B cell (primary cell): ENCODE results near the gene DCPS. TPM values are rescaled to one million over a fixed set of nuclear protein-coding genes. Genes with fewer than 3 reads are reported as not detected.
A peak's percentile ranks its signal among the peaks of the same experiment; 100 is the strongest.

Source experiments
- ATAC-seq: fragments of 200-7000 bp; cut with Tn5 transposase; one replicate; pipeline ENCODE4 v1.10.0; 2021; ENCODE audit warnings: low read depth, mild to moderate bottlenecking, moderate number of reproducible peaks, moderate library complexity
- CTCF ChIA-PET: fragments of 350-600 bp; sonication (Branson Sonifier 250); formaldehyde crosslinking; loops from one replicate; lab custom pipeline; 2021; ENCODE audit warnings: antibody characterized with exemption, inconsistent platforms; lab: Charles Lee
- POLR2A ChIA-PET: fragments of 350-600 bp; sonication (Branson Sonifier 250); formaldehyde crosslinking; loops from one replicate; lab custom pipeline; 2021; ENCODE audit warnings: antibody characterized with exemption; lab: Charles Lee
- DNase-seq: peaks from one replicate; pipeline ENCODE4 v3.0.0; 2013
- H2AFZ ChIP-seq: 2 replicates; pipeline ENCODE4 v1.6.1; 2012; ENCODE audit warnings: mild to moderate bottlenecking, low read depth, low read length; ENCODE audit not compliant: insufficient read depth, poor library complexity, severe bottlenecking
- H3K27ac ChIP-seq, 2 donors: 1 replicate in 1 of 2; 2 replicates in 1 of 2; pipeline ENCODE4 v1.5.1; 2012 to 2013; ENCODE audit warnings: low read length in 2 of 2, mild to moderate bottlenecking in 2 of 2, moderate library complexity in 1 of 2
- H3K27me3 ChIP-seq, 4 experiments: fragments of 200-600 bp in 1 of 4; sonication (generic) in 1 of 4; replicated peaks in 1 of 4; 1 replicate in 2 of 4; 2 replicates in 2 of 4; pipeline versions ENCODE4 v1.6.1 to v1.7.0; 2013 to 2016; ENCODE audit warnings: low read length in 3 of 4, mild to moderate bottlenecking in 2 of 4, mixed read lengths in 1 of 4, moderate library complexity in 1 of 4; ENCODE audit not compliant: insufficient read depth in 4 of 4, control insufficient read depth in 3 of 4; ENCODE audit errors: control extremely low read depth in 1 of 4
- H3K36me3 ChIP-seq, 2 experiments: replicated peaks in 1 of 2; 1 replicate in 1 of 2; 2 replicates in 1 of 2; pipeline versions ENCODE4 v1.6.1 to v1.7.1; 2013; ENCODE audit warnings: low read length in 1 of 2; ENCODE audit not compliant: insufficient read depth in 2 of 2, control insufficient read depth in 1 of 2; ENCODE audit errors: control extremely low read depth in 1 of 2, extremely low read depth in 1 of 2
- H3K4me1 ChIP-seq, 2 donors: fragments of 200-600 bp in 1 of 2; sonication (generic) in 1 of 2; 1 replicate in 1 of 2; 2 replicates in 1 of 2; pipeline versions ENCODE4 v1.5.1 to v1.6.1; 2013 to 2017; ENCODE audit warnings: low read length in 2 of 2; ENCODE audit not compliant: control insufficient read depth in 2 of 2, insufficient read depth in 2 of 2
- H3K4me2 ChIP-seq: replicated peaks from 2 replicates; pipeline ENCODE3; 2012; ENCODE audit warnings: mild to moderate bottlenecking, low read depth, low read length; ENCODE audit not compliant: poor library complexity, severe bottlenecking
- H3K4me3 ChIP-seq, 5 experiments: fragments of 200-600 bp in 1 of 5; sonication (generic) in 1 of 5; 1 replicate in 3 of 5; 2 replicates in 2 of 5; pipeline versions ENCODE4 v1.5.1 to v1.7.0; 2011 to 2016; ENCODE audit warnings: low read length in 4 of 5, mild to moderate bottlenecking in 4 of 5, low read depth in 2 of 5, control low read depth in 1 of 5, moderate library complexity in 1 of 5; ENCODE audit not compliant: insufficient read depth in 1 of 5; ENCODE audit errors: control extremely low read depth in 1 of 5, extremely low read depth in 1 of 5
- H3K79me2 ChIP-seq: fragments of 200-600 bp; sonication (generic); one replicate; pipeline ENCODE4 v1.6.0; 2016; ENCODE audit warnings: low read length; ENCODE audit not compliant: control insufficient read depth, insufficient read depth
- H3K9ac ChIP-seq: fragments of 200-600 bp; sonication (generic); 2 replicates; pipeline ENCODE4 v1.6.1; 2017; ENCODE audit warnings: mild to moderate bottlenecking, low read length, moderate library complexity
- H3K9me3 ChIP-seq, 3 donors: one replicate each; pipeline versions ENCODE4 v1.6.1 to v1.7.1; 2013; ENCODE audit warnings: low read length in 2 of 3; ENCODE audit not compliant: control insufficient read depth in 2 of 3, insufficient read depth in 1 of 3; ENCODE audit errors: control extremely low read depth in 1 of 3
- H4K20me1 ChIP-seq: 2 replicates; pipeline ENCODE4 v1.6.0; 2012; ENCODE audit warnings: mild to moderate bottlenecking, low read length; ENCODE audit not compliant: insufficient read depth, control insufficient read depth, poor library complexity, severe bottlenecking
- H3K27ac Mint-ChIP-seq: one replicate; pipeline ENCODE4 v1.8.0; 2021; ENCODE audit warnings: mixed read lengths
- H3K27me3 Mint-ChIP-seq: one replicate; pipeline ENCODE4 v1.8.0; 2021; ENCODE audit warnings: mixed read lengths
- H3K4me1 Mint-ChIP-seq: one replicate; pipeline ENCODE4 v1.8.0; 2021; ENCODE audit warnings: mixed read lengths
- H3K4me3 Mint-ChIP-seq: one replicate; pipeline ENCODE4 v1.8.0; 2021; ENCODE audit warnings: mixed read lengths
- H3K9me3 Mint-ChIP-seq: one replicate; pipeline ENCODE4 v1.8.0; 2022; ENCODE audit warnings: mixed read lengths; ENCODE audit not compliant: insufficient read depth
- CTCF ChIP-seq: fragments of 200-600 bp; IDR thresholded peaks from one replicate; pipeline ENCODE4 v1.8.0; 2022; ENCODE audit warnings: antibody characterized with exemption, mild to moderate bottlenecking
- EZH2 ChIP-seq: IDR thresholded peaks from 2 replicates; pipeline ENCODE4 v1.6.1; 2012; ENCODE audit warnings: borderline replicate concordance, low read depth, mild to moderate bottlenecking, moderate library complexity, low read length; ENCODE audit not compliant: insufficient read depth, poor library complexity, severe bottlenecking
- WGBS: methylation state at CpG from one replicate; pipeline ENCODE4 v1.1.5; 2013; ENCODE audit warnings: missing lambda C conversion rate; ENCODE audit not compliant: insufficient coverage; 5-methylcytosine and 5-hydroxymethylcytosine counted together
- intact Hi-C: fragments of 100-400 bp; cut with micrococcal nuclease; formaldehyde crosslinking; loops from one replicate; pipeline ENCODE4 v1.10.0; 2022
- polyA plus RNA-seq: library from polyadenylated mRNA; depleted of rRNA; stranded (reverse); fragments of >200 nt; gene quantifications from 2 replicates; pipeline ENCODE4 v1.2.3, GENCODE V29; 2012
- total RNA-seq, 2 donors: library from RNA; stranded (reverse); fragments of 120-200 nt in 1 of 2; gene quantifications; 1 replicate in 1 of 2; 2 replicates in 1 of 2; pipeline versions ENCODE4 v1.2.3 to v1.2.4, GENCODE V29; 2013 to 2022

Gene DCPS
- total and polyA plus RNA-seq, 2 donors (not counting 1 experiment from before 2014, with no cell fraction given), result 21.7 to 37.1 TPM

GRCh38 chr11:126263489-126263888 lies 40.4 kb upstream of the DCPS start:
- no peak overlapping the region for H3K9ac ChIP-seq
- H2AFZ ChIP-seq, result no peak overlapping the region
- Mint-ChIP-seq H3K4me1 (peaks cover 17% of the 10 kb centered on the region), H3K27me3 (no peaks in the 10 kb centered on the region), H3K4me3 (no peak overlapping the region), H3K9me3 (no peaks in the 10 kb centered on the region), H3K27ac (no peak overlapping the region)
- no peak overlapping the region for H3K4me2 ChIP-seq
- H4K20me1 ChIP-seq, result no peaks in the 10 kb centered on the region
- ChIA-PET CTCF (interaction anchor here (1.4 kb wide), 1 partner anchor 19 kb away, joined by 3 read pairs; no protein-coding TSS in a partner anchor), POLR2A (no interaction called here)
- no peaks in the 10 kb centered on the region for H3K9me3 ChIP-seq
- DNase-seq (no peak), ATAC-seq (no peak)
- TF ChIP-seq EZH2 (no peak), CTCF (no peak)
- peaks cover 10 to 11% of the 10 kb centered on the region in 2 donors for H3K4me1 ChIP-seq
- intact Hi-C loops, result loop anchor here (10.0 kb wide), 1 partner anchor 669 kb away; the partner anchor contains the start of gene STT3A
- 100% methylated on average over 2 of the region's 6 CpGs for WGBS
- H3K27me3 ChIP-seq, result no peaks in the 10 kb centered on the region
- peaks cover 3 to 65% of the 10 kb centered on the region in 2 experiments for H3K36me3 ChIP-seq
- H3K79me2 ChIP-seq, result peaks cover 23% of the 10 kb centered on the region
- H3K4me3 ChIP-seq, result no peak overlapping the region
- no peak overlapping the region for H3K27ac ChIP-seq

- Histone ChIP-seq H3K4me3 (no peak overlapping the region), H3K36me3 (peaks cover 3 to 64% of the 10 kb centered on the region in 2 experiments), H3K4me1 (peaks cover 14 to 20% of the 10 kb centered on the region in 2 donors), H3K27me3 (no peaks in the 10 kb centered on the region), H3K27ac (no peak overlapping the region), H4K20me1 (no peaks in the 10 kb centered on the region), H3K79me2 (peaks cover 32% of the 10 kb centered on the region), H3K4me2 (no peak overlapping the region), H2AFZ (no peak overlapping the region), H3K9me3 (no peaks in the 10 kb centered on the region), H3K9ac (no peak overlapping the region)
- no peak for ATAC-seq
- POLR2A ChIA-PET, result no interaction called here
- TF ChIP-seq CTCF (no peak), EZH2 (no peak)
- 97% methylated on average over 7 of the region's 8 CpGs for WGBS
- H3K9me3 Mint-ChIP-seq, result no peaks in the 10 kb centered on the region
- peak overlapping the region; percentile 3 for H3K4me3 Mint-ChIP-seq
- intact Hi-C loops, result loop anchor here (5.0 to 10.0 kb wide), 2 partner anchors 379 to 671 kb away; partner anchors contain the start of genes HYLS1 and STT3A
- no peak for DNase-seq
- peaks cover 35% of the 10 kb centered on the region for H3K4me1 Mint-ChIP-seq
- CTCF ChIA-PET, result no interaction called here
- no peaks in the 10 kb centered on the region for H3K27me3 Mint-ChIP-seq
- peak overlapping the region; percentile 5 for H3K27ac Mint-ChIP-seq
Observed at GRCh38 chr11:126265811-126266210, 38.0 kb upstream of the DCPS start.
